Spleen (tissue), 11 donors: Measurements from ENCODE around the gene OR5AN1. TPM values are rescaled to one million over a fixed set of nuclear protein-coding genes. Genes with fewer than 3 reads are reported as not detected.

Source experiments
- DNase-seq: peaks from one replicate; pipeline ENCODE4 v3.0.0-alpha.2; 2020
- H3K27ac ChIP-seq, 8 donors: fragments of 200-600 bp; sonication (generic) in 7 of 8; 1 replicate in 4 of 8; 2 replicates in 4 of 8; pipeline versions ENCODE4 v1.5.0 to v1.8.0; 2016 to 2021; ENCODE audit warnings: inconsistent platforms in 4 of 8, mild to moderate bottlenecking in 4 of 8, moderate library complexity in 1 of 8
- H3K27me3 ChIP-seq, 7 donors: fragments of 200-600 bp; sonication (generic) in 6 of 7; replicated peaks in 1 of 7; 1 replicate in 4 of 7; 2 replicates in 3 of 7; pipeline versions ENCODE4 v1.5.0 to v1.8.0; 2016 to 2021; ENCODE audit warnings: inconsistent platforms in 3 of 7, mild to moderate bottlenecking in 1 of 7
- H3K36me3 ChIP-seq, 6 donors: fragments of 200-600 bp; sonication (generic) in 5 of 6; 1 replicate in 4 of 6; 2 replicates in 2 of 6; pipeline versions ENCODE4 v1.5.0 to v1.8.0; 2016 to 2021; ENCODE audit warnings: inconsistent platforms in 2 of 6
- H3K4me1 ChIP-seq, 6 donors: fragments of 200-600 bp; sonication (generic) in 5 of 6; 1 replicate in 3 of 6; 2 replicates in 3 of 6; pipeline versions ENCODE4 v1.5.0 to v1.8.0; 2016 to 2021; ENCODE audit warnings: inconsistent platforms in 3 of 6
- H3K4me3 ChIP-seq, 8 donors: fragments of 200-600 bp; sonication (generic) in 7 of 8; 1 replicate in 4 of 8; 2 replicates in 4 of 8; pipeline versions ENCODE4 v1.5.0 to v1.8.0; 2016 to 2021; ENCODE audit warnings: inconsistent platforms in 4 of 8, mild to moderate bottlenecking in 4 of 8, moderate library complexity in 2 of 8
- H3K9me3 ChIP-seq, 8 donors: fragments of 200-600 bp; sonication (generic) in 7 of 8; 1 replicate in 4 of 8; 2 replicates in 4 of 8; pipeline versions ENCODE4 v1.5.0 to v1.8.0; 2016 to 2021; ENCODE audit warnings: inconsistent platforms in 4 of 8
- CTCF ChIP-seq, 11 experiments: fragments of 200-600 bp in 7 of 11; fragments of 450-650 bp in 4 of 11; sonication (generic) in 4 of 11; IDR thresholded peaks in 8 of 11; conservative IDR thresholded peaks in 3 of 11; 1 replicate in 7 of 11; 2 replicates in 4 of 11; pipeline versions ENCODE4 v1.4.0 to v1.8.0; 2016 to 2021; ENCODE audit warnings: antibody characterized with exemption in 11 of 11, inconsistent platforms in 4 of 11, mild to moderate bottlenecking in 1 of 11
- POLR2A ChIP-seq, 3 donors: fragments of 450-650 bp; IDR thresholded peaks; one replicate each; pipeline ENCODE4 v1.5.1; 2017; ENCODE audit warnings: antibody characterized with exemption in 3 of 3, mild to moderate bottlenecking in 1 of 3
- POLR2AphosphoS5 ChIP-seq, 3 donors: sonication (generic); formaldehyde crosslinking; IDR thresholded peaks; one replicate each; pipeline ENCODE4 v1.5.1; 2017; ENCODE audit warnings: antibody characterized with exemption in 3 of 3
- WGBS, 5 donors: extraction: QIAGEN DNeasy Blood & Tissue Kit in 3 of 5; methylation state at CpG; one replicate each; pipeline versions ENCODE4 v1.1.5 to v1.1.7; 2013 to 2018; 5-methylcytosine and 5-hydroxymethylcytosine counted together
- intact Hi-C: fragments of 100-400 bp; cut with DNase I; formaldehyde crosslinking; loops from one replicate; pipeline ENCODE4 v1.15.0; 2023; ENCODE audit warnings: low total_unique reads
- polyA plus RNA-seq, 3 donors: library from polyadenylated mRNA; stranded (reverse); fragments of 200-250 nt; gene quantifications; one replicate each; pipeline ENCODE4 v1.2.1, GENCODE V29; 2013
- total RNA-seq, 7 donors: library from RNA; depleted of rRNA in 3 of 7; stranded (reverse); fragments of >200 nt in 3 of 7; fragmentation: NEBNext Ultra II Directional in 4 of 7; extraction: Animal tissue kit (Norgen Biotek cat#: 25700) in 4 of 7; gene quantifications; one replicate each; pipeline versions ENCODE4 v1.1.0 to v1.2.1, GENCODE V29; 2016 to 2021
- donor health status: healthy with polysubstance abuse.
- donor health status: DM: no; HTN: no; CAD: no; lungs with moderate emphysema.
- donor health status: DM: no; HTN: no; CAD: no.
- donor health status: Bipolar disorder and iron deficiency.
- donor health status: healthy.
- donor health status: DM: no; HTN: no; CAD: no.
- donor health status: DM: yes; HTN: yes; CAD: no.

OR5AN1 gene
- total and polyA plus RNA-seq, 10 donors, result under 0.01 to 0.26 (median 0.09) TPM; not detected in 6

DNA sequence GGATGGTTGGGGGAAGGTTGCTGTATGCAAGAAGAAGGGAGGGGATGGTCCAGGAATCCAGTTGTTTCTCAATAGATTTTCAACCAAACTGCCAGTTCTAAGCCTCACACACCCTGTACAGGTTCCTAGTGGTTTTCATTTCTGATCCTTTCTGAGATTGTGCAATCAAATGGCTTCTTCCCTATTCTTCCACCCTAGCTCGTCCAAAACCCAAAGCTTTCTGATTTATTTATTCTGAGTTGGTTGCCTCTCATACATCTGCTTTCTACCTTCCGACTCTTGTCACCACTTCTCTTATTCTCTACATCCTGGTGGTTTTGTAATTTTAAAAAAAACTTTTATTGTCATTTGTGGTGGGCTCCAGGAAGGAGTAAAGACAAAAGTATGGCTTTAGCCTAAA lies 55.0 kb downstream of the OR5AN1 start:
- DNase-seq, result no peak
- no peak for TF ChIP-seq POLR2A (IDR thresholded peaks at IDR 0.05)
- no peak for TF ChIP-seq CTCF (IDR thresholded peaks at IDR 0.05 in 8 of 11, conservative IDR thresholded peaks at IDR 0.05 in 3 of 11)
- TF ChIP-seq POLR2AphosphoS5 (IDR thresholded peaks at IDR 0.05), result no peak
- peaks cover 0 to 6% (median 0%) of the 10 kb centered on the region in 7 donors for H3K27me3 ChIP-seq
- no peak overlapping the region for H3K4me3 ChIP-seq
- no peak overlapping the region for H3K27ac ChIP-seq
- intact Hi-C loops, result no loop called here
- WGBS, 5 donors, result 14 to 40% (median 25%) methylated on average over 2 of the region's 2 CpGs
- H3K36me3 ChIP-seq, result no peaks in the 10 kb centered on the region
- peaks cover 0 to 5% (median 0%) of the 10 kb centered on the region in 6 donors for H3K4me1 ChIP-seq
- H3K9me3 ChIP-seq, result peaks cover 0 to 29% (median 18%) of the 10 kb centered on the region in 8 donors

GRCh38 chr11:59415111-59415510 lies 56.4 kb downstream of the OR5AN1 start:
- no peak overlapping the region for H3K27ac ChIP-seq

DNA sequence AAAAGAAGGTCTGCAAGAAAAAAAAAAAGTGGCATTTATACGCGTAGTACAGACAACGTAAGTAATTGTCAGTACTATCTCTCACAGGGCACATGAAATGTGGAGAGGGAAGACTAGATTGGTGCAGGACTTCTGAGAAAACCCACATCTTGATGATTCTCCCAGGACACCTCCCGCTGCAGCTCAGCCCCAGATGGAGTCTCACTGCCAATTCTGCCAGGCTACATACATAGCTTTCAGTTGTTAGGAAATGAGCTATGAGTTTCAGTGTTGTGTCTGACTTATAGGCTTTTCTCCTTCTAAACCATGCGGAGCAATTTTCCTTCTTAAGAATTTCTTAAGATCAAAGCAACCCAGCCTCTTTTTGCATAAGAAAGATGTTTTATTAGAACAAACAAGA lies 57.9 kb downstream of the OR5AN1 start:
- peaks cover 0 to 5% (median 0%) of the 10 kb centered on the region in 6 donors for H3K4me1 ChIP-seq
- H3K36me3 ChIP-seq, result no peaks in the 10 kb centered on the region
- no peak overlapping the region for H3K4me3 ChIP-seq
- peaks cover 0 to 6% (median 0%) of the 10 kb centered on the region in 7 donors for H3K27me3 ChIP-seq
- H3K9me3 ChIP-seq, result no peaks in the 10 kb centered on the region
- 67 to 82% (median 71%) methylated on average over 5 of the region's 5 CpGs for WGBS, 5 donors
- TF ChIP-seq CTCF (IDR thresholded peaks at IDR 0.05 in 8 of 11, conservative IDR thresholded peaks at IDR 0.05 in 3 of 11) (no peak), POLR2A (IDR thresholded peaks at IDR 0.05) (no peak), POLR2AphosphoS5 (IDR thresholded peaks at IDR 0.05) (no peak)
- intact Hi-C loops, result no loop called here
- no peak for DNase-seq
- H3K27ac ChIP-seq, result no peak overlapping the region

More at GRCh38 chr11:59415111-59415510, 56.4 kb downstream of the OR5AN1 start:
- Histone ChIP-seq H3K36me3 (no peaks in the 10 kb centered on the region), H3K27me3 (peaks cover 0 to 6% (median 0%) of the 10 kb centered on the region in 7 donors), H3K4me3 (no peak overlapping the region), H3K9me3 (peaks cover 0 to 14% (median 4%) of the 10 kb centered on the region in 8 donors), H3K4me1 (peaks cover 0 to 5% (median 0%) of the 10 kb centered on the region in 6 donors)
- 68 to 91% (median 77%) methylated on average over 1 of the region's 1 CpG for WGBS, 5 donors
- no peak for DNase-seq
- TF ChIP-seq POLR2AphosphoS5 (IDR thresholded peaks at IDR 0.05) (no peak), CTCF (IDR thresholded peaks at IDR 0.05 in 8 of 11, conservative IDR thresholded peaks at IDR 0.05 in 3 of 11) (no peak)
- intact Hi-C loops, result no loop called here

DNA sequence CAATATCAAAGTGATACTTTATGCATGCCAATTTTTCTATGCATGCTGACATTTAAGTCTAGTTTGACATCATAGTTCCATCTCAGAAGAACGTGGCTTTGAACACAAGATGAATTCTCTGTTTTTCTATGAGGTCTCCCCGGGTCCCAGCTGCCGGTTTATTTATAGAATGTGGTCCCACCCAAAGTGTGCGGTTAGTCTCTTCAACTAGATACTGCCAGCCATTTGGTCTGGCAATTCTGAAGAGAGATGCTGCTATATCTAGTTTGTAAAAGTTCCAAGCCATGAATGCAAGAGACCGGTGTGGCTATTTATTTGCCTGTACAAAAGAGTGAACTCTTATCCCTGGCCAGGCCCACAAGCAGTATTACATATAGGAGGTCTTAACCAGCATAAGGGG lies 58.3 kb downstream of the OR5AN1 start:
- Histone ChIP-seq H3K36me3 (no peaks in the 10 kb centered on the region), H3K4me3 (no peak overlapping the region), H3K9me3 (no peaks in the 10 kb centered on the region), H3K4me1 (peaks cover 0 to 5% (median 0%) of the 10 kb centered on the region in 6 donors), H3K27ac (no peak overlapping the region), H3K27me3 (peaks cover 0 to 6% (median 0%) of the 10 kb centered on the region in 7 donors)
- 24 to 62% (median 52%) methylated on average over 5 of the region's 5 CpGs for WGBS, 5 donors
- TF ChIP-seq CTCF (IDR thresholded peaks at IDR 0.05 in 8 of 11, conservative IDR thresholded peaks at IDR 0.05 in 3 of 11), result no peak
- TF ChIP-seq POLR2AphosphoS5 (IDR thresholded peaks at IDR 0.05), result no peak
- no peak for TF ChIP-seq POLR2A (IDR thresholded peaks at IDR 0.05)
- intact Hi-C loops, result no loop called here
- DNase-seq, result no peak
